Fibroblast of peridontal ligament (primary cell): ENCODE measurements around the gene ZNF384.

ENCODE experiments used
- DNase-seq: peaks from one replicate; pipeline ENCODE4 v3.0.0-alpha.2; 2010; ENCODE audit errors: extremely low read depth

The ZNF384 gene

DNA sequence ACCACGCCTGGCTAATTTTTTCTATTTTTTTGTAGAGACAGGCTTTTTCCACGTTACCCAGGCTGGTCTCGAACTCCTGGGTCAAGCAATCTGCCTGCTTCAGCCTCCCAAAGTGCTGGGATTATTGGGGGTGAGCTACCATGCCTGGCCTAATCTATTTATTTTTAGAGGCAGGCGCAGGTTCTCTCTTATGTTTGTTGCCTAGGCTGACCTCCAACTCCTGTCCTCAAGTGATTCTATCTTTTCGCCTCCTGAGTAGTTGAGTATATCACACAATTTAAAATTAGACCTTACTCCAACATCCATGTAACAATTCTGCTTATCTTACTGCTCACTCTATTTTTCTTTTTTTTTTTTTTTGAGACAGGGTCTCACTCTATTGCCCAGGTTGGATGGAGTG lies 35.2 kb downstream of the ZNF384 start:
- DNase-seq: no peak

DNA sequence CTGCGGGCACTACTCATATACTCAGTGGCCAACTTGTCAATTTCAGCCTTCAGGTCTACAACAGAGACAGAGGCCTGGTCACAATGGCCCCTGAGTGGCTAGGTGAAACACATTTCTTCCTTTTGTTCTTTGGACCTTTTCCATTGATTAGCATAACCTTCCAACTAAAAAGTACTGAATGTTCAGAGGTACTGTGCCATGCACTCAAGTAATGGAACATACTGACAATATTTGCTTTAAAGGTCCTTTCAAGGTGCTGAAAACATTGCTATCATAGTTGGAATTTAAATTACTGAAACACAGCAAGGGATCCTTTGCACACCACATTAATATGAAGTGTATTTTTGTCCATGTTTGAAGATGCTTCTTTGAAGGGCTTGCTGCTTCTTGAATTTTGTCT lies 35.8 kb downstream of the ZNF384 start:
- no peak for DNase-seq

DNA sequence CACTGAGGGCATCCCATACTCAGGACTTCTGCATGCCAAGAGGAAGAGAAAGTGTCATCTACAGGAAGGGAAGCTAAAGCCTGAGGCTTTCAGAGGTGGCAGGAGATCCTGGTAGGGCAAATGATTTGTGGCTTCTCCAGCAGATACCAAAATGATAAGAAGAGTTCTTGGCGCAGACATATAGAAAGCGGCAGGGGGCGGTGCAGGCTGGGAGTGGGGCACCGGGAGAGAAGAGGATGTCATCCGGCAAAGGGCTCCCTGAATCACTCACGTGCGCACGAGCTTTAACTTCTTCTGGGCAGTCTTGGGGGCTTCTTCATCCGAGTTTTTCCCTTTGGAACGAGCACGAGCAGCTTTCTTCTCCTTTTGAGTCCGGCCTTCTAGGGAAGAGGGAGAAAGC lies 36.8 kb downstream of the ZNF384 start:
- DNase-seq: no peak

DNA sequence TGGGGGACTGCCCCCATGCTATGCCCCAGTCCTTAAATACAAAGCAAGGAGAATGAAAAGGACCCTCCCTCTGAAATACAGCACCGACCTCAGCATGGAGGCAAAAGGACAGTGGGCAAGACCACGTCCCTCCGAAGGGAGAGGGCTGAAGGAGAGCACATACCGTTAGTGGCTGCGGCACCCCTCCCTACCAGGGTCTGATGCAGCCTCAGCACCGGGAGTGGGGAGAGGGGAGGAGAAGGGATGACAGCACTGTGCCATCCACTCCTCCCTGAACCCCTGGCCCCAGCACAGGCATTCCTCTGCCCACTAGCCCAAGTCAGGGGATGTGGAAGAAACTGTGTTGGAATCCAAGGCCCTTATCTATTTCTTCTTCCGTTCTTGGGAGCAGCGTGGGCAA lies 38.3 kb downstream of the ZNF384 start:
- no peak for DNase-seq

DNA sequence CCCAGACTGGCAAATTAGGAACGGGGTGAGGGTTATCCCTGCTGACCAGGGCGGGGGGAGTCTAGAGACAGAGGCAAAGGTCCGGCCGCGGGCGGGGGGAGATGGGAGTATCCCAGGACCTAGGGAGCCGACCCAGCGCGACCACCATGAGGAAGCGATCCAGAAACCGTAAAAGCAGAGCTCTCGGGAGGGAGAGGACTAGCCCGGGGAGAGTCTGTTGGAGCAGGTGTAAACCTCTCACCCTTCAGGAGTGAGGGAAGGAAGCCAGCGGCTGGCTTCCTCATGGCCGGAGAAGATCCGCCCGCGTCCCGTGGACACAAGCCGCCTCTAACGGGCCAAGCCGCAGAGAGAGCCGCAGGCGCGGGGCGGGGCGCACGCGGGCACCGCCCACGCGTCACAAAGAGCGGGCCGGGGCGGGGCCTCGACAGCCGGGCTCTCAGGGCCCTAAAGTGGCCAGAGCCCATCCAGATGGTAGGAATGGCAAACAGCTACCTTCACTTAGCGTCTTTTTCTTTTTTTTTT lies 42.0 kb downstream of the ZNF384 start, which contains the start of gene ACRBP:
ACRBP (minus strand) TSS at position 350 of the 522 bp plus-strand sequence; CDS start at position 284, 66 bp downstream.
- no peak for DNase-seq

DNA sequence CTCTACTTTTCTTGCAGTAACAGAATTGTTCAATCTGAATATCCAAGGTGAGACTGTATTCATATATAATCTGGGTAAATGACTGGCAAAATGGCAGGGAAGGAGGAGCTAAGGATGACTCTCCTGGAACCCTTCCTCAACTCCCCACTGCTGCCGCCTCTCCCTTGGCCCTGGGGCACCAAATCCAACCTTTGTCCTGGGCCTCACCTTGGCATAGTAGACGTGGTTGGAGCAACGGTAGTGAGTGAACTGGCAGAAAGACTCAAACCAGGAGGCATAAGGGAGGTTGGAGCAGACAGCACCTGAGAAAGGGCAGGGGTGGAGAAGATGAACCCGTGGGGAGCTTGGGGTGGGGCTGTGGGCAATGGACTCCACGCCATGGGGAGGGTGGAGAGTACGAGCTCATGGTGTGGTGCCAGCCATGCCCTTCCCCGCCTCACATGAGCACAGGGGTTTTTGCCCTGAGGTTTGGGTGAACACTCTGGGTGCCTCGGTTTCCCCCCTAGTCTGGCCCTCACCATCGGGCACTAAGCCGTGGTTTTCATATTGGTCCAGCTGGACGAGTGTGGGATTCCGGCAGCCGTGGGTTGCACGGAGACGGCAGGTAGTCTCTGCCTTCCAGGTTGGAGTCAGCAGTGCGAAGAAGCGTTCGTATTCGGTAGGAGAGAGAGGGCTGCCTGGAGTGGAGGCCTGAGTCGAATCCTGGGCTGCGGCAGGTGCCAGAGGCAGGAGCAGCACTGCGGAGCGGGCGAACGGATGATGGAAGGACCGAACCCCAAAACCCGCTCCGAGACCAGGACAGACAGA lies 42.7 kb downstream of the ZNF384 start:
- no peak for DNase-seq

DNA sequence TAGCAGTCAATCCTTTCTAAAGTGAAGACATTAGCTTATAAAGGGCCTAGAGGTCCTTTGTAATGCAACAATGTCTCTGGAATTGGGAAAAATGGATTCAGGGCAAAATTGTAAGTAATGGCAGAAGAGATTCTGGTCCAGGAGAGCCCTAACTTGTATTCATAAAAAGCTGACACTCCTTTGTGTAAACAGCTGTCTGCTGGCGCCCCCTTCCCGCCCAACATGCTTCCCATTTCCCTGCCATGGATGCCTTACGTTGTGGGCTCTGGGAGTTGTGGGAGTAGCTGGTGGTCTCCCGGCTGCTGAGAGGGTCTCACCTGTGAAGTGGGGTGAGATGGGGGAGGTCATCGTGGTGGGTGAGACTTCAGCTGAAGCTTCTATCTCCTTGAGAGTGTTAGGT lies 44.3 kb downstream of the ZNF384 start:
- no peak for DNase-seq

DNA sequence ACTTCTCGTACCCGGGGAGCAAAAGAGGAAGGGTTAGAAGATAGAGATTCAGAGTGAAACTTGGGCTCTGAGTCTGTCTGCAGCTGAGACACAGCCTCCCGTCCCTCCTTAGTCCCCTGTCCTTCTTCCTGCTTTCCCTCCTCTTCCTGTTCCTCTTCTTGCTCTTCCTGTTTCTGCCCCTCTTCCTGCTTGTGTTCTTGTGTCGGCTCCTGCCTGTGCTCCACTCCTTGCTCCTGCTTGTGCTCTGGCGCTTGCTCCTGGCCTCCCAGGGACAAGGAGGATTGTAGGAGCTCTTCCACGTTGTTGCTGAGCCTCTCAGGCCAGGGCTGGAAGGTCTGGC lies 44.9 kb downstream of the ZNF384 start:
- no peak for DNase-seq

DNA sequence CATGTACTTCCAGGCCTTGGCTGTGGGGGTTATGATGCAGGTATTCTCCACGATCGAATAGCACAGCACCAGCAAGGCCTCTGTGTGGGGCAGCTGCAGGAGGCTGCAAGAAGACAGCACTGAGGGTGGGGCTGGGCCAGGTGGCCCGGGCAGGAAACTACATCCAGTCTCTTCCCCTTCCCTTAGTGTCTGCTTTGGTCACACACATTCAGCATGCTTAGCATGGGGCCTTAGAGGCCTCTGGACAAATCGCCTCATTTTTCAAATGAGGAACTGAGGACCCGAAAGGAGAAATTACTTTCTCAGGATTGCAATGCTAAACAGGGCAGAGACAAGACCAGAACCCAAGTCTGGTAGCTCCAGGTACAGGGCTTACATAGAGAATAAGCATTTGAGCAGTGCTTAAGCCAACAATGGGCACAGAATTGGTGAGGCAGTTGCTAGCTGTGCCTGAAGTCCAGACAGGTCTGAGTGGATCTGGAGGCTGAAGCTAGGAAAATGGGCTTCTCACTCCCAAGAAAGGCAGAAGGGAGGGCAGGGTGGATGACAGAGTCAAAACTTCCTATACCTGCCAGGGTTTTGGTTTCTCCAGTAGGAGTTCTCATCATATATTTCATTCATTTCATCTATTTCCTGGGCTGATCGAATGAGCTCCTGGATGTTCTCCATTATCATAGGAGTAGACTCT lies 45.5 kb downstream of the ZNF384 start:
- no peak for DNase-seq

DNA sequence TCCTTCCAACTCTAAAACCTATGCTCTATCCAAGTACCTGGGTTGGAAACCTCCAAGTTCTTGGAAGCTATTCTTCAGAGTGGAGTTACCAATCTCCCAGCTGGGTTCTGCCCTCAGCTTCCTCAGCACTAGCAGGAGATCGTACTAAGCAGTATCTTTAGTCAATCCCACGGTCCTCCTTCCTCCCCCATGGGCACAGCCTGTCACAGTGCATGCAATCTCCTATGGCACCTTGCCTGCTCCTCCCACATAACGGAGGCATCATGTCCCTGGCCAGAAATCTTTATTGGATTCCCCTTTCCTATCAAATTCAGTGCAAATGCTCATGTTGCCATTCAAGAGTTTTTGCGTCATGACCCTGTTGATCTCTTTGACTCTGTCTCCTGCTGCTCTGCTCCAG lies 48.0 kb downstream of the ZNF384 start:
- no peak for DNase-seq

DNA sequence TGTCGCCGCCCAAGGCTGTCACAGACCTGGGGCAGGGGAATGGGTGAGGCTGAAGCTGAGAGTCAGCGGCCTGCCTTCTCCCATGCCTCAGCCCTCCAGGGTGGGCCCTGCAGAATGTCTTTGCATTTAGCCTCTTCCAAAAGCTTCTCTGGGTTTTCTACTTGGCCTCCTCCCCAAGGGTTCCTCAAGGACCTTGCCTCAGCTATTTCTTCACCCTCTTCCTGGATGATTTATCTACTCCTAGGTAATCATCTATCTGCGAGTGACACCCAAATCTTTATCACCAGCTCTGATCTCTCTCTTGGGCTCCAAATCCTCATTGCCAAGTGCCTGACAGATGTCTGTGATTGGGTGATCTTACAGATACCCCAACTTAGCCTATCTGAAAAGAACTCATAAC lies 48.7 kb downstream of the ZNF384 start:
- no peak for DNase-seq

DNA sequence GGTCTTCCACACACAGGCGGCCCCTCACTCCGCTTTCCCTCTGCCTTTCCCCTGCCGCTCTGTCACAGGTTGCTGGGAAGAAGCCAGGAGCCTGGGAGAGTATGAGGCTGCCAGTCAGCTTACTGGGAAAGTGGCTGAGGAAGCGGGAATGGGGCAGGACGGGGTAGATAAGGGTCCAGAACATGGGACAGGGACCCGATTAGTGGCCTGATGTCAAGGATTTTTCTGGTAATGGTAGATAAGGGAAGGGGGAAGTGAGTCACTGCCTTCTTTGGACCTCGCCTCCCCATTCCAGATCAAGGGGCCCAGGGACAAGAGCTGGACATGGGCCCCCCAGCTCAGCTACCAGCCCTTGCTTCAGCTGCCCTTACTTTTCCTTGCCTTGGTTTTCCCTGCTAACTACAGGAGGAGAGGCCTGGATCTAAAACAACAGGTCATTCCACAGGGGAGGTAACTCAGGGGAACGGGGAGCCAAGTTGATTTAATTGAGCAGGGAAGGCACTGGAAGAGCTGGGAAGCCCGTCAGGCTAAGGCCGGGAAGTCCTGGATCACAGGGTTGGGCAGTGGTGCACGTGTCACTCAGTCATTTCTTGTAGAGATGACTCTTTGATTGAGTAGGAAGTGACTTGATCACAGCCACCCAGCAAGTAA lies 49.9 kb downstream of the ZNF384 start:
- DNase-seq: no peak

DNA sequence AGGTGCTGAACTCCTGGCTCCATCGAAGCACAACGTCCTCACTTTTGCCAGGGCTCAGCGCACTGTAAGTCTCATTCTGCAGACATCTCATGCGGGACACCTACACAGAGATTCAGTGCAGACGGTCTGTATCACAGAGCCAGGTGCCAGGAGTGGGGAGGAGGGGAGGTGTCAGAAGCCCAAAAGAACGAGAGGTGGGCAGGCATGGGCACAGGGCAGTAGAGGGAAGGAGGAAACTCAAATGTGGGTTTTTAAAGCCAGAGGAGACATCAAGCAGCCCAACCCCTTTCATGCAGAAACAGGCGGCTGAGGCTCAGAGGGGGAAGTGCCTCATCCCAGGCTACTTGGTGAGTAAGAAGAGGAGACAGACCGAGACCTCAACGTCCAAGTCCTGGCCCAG lies 50.9 kb downstream of the ZNF384 start:
- DNase-seq: no peak

DNA sequence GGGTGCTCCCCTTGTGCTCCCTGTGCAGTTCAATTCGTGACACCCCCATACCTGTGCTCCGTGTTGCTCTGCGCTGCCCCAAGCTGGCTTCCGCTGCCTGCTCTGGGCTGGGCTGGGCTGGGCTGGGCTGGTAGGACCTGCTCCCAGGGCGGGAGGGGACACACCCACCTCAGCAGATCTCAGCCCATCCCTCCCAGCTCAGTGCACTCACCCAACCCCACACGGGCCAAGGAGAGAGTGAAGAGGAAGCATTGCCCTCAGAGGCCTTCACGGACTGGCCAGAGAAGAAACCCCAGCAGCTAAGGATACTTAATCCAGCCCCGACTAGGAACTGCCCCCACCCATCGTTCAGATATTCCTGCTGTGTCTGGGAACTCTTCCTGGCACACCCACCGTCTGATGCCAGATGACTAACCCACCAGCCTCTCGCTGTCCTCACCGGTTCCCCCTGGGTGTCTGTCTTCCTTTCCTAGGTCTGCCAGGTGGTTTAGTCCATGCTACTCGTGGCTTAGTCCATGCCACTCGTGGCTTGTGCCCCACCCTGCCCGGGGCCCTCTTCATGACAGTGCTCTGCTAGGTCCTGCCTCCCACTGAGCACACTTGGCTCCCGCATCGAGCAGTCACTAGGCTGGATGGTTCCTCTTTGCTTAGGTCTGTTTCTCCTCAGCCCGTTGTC lies 53.2 kb downstream of the ZNF384 start, which contains the start of gene LPAR5:
LPAR5 (minus strand) TSS at position 104 of the 676 bp plus-strand sequence. CDS start 14,711 bp downstream, outside the sequence.
- no peak for DNase-seq

DNA sequence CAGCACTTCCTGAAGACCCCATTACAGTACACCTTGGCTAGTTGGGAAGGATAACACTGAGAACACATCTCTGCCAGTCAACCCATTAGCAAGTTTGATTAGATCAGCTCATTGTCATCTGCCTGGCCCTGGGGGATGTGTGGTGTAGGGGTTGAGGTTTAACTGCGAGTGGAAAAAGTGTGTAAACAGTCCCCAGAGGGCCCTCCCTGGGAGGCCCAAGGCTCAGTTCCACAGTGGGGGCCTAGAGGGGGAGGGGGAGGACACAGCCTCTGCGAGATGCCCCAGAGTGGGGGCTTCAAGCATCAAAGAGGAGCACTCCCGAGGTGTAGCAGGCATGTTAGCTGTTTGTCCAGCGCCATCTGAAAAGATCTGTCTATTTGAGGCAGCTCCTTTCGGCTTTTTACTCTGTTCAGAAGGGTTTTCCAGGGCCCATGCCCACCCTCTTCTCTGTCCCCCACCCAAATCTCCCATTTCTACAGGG lies 53.8 kb downstream of the ZNF384 start:
- no peak for DNase-seq

DNA sequence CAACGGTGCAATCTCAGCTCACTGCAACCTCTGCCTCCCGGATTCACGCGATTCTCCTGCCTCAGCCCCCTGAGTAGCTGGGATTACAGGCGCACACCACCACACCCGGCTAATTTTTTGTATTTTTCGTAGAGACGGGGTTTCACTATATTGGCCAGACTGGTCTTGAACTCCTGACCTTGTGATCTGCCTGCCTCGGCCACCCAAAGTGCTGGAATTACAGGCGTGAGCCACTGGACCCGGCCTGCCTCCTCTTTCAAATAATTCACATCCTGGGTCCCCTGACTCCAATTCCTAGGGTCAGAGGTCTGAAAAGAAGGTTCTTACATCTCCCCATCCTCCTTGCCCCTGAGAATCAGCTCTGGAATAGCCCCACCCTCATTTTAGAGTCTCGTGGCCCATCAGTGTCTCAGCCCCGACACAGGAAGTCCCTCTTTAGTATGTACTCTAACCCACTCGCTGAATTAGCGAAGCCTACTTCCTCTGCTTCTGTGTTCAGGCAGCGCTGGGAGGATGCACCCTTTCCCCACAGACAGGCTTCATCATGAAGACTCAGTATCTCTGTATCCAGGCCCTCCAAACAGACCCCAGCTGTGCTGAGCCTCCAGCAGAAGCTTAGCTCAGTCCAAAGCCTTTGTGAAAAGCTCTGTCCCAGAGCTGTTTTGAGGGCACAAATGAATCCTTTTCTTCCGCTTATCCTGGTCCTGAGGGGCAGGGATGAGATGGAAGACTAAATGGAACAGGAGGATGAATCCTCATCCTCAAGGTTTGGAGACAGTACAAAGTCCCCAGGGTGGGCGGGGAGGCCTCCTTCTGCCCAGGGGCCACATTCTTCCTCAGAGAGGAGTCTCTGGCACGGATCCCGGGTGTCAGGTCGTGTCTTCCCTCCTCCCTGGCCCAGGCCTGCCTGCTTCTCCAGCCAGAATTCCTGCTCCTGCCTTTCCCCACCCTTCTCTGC lies 56.9 kb downstream of the ZNF384 start:
- DNase-seq: no peak

DNA sequence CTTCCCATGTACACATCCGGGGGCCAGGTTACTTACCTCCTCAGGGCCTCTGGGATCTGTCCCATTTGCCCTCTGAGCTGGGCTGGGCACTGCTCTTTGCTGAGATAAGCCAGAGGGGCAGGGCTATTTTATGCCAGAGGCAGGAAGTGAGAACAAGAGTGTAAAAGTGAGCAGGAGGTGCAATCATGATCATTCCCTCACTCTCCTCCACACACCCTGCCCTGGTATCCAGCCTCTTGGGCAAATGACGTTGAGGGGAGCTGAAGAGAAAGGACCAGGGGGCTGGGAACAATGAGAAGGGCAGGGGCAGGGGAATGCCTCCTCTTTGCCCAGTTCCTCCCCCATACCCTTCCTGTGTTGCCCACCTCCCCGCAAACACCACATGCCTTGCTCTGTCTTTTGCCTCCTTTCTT lies 57.6 kb downstream of the ZNF384 start:
- DNase-seq: no peak

DNA sequence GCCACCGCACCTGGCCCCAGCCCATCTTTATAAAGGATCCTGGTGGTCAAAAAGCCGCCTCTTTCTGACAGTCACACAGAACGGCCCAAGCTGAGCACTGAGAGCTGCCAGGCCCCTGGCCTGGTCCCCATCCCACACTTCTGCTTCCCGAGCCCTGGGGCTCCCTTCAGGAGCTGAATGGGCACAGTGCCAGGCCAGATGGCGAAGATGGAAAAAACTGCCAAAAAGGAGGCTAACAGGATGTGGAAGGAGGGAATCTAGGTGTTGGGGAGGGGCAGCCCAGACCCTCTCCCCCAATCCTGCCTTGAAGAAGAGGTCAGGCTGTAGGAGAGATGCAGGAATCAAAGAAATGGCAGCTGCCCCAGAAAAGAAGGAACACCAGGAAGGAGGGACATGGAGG lies 58.4 kb downstream of the ZNF384 start:
- DNase-seq: no peak

DNA sequence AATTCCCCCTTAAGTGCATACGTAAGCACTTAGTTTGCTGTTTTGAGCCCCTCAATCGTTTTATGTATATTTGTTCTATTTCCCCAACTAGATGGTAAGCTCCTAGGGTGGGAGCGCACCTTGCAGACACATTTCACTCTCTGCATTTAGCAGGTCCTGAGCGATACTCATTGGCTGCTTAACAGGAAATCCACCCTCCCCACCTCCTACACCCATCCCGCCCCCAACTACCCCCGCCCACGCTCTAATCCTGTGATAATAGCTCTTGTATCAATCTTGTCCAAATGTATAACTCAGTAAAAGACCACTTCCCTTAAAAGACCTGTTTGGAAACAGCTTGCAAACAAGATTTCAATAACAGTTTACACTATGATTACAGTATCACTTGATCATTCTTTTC lies 61.6 kb downstream of the ZNF384 start:
- DNase-seq: no peak

DNA sequence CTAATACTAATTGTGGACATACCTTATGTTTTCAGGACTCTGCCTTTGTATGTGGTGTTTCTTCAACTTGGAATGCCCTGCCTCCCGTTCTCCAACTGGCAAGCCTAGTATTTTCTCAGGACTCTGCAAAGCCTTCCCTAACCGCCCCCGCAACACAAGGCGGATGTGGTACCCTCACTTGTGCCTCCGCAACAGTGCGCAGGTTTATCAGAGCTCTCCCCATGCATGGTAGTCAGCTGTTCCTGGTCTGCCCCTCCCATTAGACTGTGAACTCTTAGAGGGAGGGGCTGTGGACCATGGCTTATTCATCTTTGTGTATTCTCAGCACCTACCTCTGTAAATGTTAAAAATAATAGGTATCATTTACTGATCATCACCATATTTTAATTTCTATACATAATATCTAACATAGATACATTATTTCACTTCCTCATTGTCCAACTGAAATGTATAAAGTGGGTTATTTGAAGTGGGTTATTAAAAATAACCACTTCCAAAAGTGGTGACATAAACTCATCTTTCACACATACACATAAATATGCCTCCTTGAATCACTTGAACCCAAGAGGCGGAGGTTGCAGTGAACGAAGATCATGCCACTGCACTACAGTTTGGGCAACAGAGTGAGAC lies 62.4 kb downstream of the ZNF384 start:
- no peak for DNase-seq
